22Rv1 (cell line): ENCODE data around the gene CEBPA.

Source experiments
- ZFX ChIP-seq: fragments of 450-650 bp; IDR thresholded peaks from 2 replicates; pipeline ENCODE4 v1.6.1; 2017; ENCODE audit warnings: antibody characterized with exemption, borderline replicate concordance
- TF ChIP-seq, protein P1 (sequence below): fragments of 450-650 bp; IDR thresholded peaks from 2 replicates; pipeline ENCODE4 v1.5.1; 2017; ENCODE audit warnings: mild to moderate bottlenecking

DNA sequence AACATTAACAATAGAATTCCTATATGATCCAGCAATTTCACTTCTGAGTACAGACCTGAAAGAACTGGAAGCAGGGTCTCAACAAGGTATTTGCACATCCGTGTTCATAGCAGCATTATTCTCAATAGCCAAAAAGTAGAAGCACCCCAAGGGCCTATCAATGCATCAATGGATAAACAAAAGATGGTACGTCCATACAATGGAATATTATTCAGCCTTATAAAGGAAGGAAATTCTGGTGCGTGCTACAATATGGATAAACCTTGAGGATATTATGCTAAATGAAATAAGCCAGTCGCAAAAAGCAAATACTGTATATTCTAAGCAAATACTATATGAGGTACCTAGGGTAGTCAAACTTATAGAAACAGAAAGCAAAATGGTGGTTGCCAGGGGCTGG lies 30.8 kb upstream of the CEBPA start:
- TF ChIP-seq, protein P1, sequence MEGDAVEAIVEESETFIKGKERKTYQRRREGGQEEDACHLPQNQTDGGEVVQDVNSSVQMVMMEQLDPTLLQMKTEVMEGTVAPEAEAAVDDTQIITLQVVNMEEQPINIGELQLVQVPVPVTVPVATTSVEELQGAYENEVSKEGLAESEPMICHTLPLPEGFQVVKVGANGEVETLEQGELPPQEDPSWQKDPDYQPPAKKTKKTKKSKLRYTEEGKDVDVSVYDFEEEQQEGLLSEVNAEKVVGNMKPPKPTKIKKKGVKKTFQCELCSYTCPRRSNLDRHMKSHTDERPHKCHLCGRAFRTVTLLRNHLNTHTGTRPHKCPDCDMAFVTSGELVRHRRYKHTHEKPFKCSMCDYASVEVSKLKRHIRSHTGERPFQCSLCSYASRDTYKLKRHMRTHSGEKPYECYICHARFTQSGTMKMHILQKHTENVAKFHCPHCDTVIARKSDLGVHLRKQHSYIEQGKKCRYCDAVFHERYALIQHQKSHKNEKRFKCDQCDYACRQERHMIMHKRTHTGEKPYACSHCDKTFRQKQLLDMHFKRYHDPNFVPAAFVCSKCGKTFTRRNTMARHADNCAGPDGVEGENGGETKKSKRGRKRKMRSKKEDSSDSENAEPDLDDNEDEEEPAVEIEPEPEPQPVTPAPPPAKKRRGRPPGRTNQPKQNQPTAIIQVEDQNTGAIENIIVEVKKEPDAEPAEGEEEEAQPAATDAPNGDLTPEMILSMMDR: no peak
- no peak for TF ChIP-seq ZFX
